Spleen (tissue), 7 donors: Measurements from ENCODE around the gene FCRLB.

Source experiments
- CTCF ChIP-seq, 11 experiments: fragments of 200-600 bp in 7 of 11; fragments of 450-650 bp in 4 of 11; sonication (generic) in 4 of 11; IDR thresholded peaks in 8 of 11; conservative IDR thresholded peaks in 3 of 11; 1 replicate in 7 of 11; 2 replicates in 4 of 11; pipeline versions ENCODE4 v1.4.0 to v1.8.0; 2016 to 2021; ENCODE audit warnings: antibody characterized with exemption in 11 of 11, inconsistent platforms in 4 of 11, mild to moderate bottlenecking in 1 of 11
- POLR2A ChIP-seq, 3 donors: fragments of 450-650 bp; IDR thresholded peaks; one replicate each; pipeline ENCODE4 v1.5.1; 2017; ENCODE audit warnings: antibody characterized with exemption in 3 of 3, mild to moderate bottlenecking in 1 of 3
- donor health status: DM: no; HTN: no; CAD: no; lungs with moderate emphysema.
- donor health status: DM: no; HTN: no; CAD: no.
- donor health status: DM: no; HTN: no; CAD: no.

- TF ChIP-seq CTCF (IDR thresholded peaks at IDR 0.05 in 8 of 11, conservative IDR thresholded peaks at IDR 0.05 in 3 of 11) (no peak), POLR2A (IDR thresholded peaks at IDR 0.05) (no peak)
These were observed 12.0 kb upstream of the FCRLB start for GRCh38 chr1:161709373-161709772.
